Liver (tissue), 2 donors: ENCODE results near the gene ETFA.

Source experiments
- YY1 ChIP-seq: IDR thresholded peaks from 2 replicates; pipeline ENCODE4 v1.6.1; 2016; ENCODE audit warnings: antibody characterized with exemption, mild to moderate bottlenecking
- TF ChIP-seq, protein P1 (sequence below): fragments of 150-350 bp; IDR thresholded peaks from 2 replicates; pipeline ENCODE4 v1.5.1; 2017; ENCODE audit warnings: improper control_type of control experiment, low read depth, low read length; ENCODE audit not compliant: missing input control
- donor health status: healthy.

DNA sequence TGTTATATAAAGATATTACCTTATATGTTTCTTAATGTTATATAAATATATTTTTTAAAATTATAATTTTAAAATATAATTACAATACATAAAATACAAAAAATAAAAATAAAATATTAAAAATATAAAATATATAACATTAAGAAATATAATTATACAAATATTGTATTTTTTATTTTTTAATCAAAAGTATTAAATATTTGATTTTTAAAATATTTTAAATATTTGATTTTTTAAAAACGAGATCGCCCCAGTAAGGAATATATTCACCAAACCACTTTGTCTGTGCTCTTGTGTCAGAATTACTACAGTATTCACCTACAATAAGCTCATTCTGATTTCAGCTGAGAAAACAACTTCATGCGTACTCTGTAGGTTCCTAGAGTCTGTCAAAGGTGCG lies 89.1 kb downstream of the ETFA start:
- TF ChIP-seq, protein P1, sequence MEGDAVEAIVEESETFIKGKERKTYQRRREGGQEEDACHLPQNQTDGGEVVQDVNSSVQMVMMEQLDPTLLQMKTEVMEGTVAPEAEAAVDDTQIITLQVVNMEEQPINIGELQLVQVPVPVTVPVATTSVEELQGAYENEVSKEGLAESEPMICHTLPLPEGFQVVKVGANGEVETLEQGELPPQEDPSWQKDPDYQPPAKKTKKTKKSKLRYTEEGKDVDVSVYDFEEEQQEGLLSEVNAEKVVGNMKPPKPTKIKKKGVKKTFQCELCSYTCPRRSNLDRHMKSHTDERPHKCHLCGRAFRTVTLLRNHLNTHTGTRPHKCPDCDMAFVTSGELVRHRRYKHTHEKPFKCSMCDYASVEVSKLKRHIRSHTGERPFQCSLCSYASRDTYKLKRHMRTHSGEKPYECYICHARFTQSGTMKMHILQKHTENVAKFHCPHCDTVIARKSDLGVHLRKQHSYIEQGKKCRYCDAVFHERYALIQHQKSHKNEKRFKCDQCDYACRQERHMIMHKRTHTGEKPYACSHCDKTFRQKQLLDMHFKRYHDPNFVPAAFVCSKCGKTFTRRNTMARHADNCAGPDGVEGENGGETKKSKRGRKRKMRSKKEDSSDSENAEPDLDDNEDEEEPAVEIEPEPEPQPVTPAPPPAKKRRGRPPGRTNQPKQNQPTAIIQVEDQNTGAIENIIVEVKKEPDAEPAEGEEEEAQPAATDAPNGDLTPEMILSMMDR: no peak
- no peak for TF ChIP-seq YY1
